ENCODE results near the gene KIF26A.

Gene KIF26A

GRCh38 chr14:104113631-104114420 lies 24.6 kb upstream of the KIF26A start:
- DNase-seq = peak; percentile 29

GRCh38 chr14:104114421-104115130 lies 23.8 kb upstream of the KIF26A start:
- DNase-seq = peak; percentile 30

- no peak for DNase-seq
Measured at GRCh38 chr14:104115131-104115600, 23.2 kb upstream of the KIF26A start.

- DNase-seq = no peak
Measured at GRCh38 chr14:104115691-104116287, 22.6 kb upstream of the KIF26A start.

GRCh38 chr14:104116288-104116755 lies 22.1 kb upstream of the KIF26A start:
- peak; percentile 23 for DNase-seq

- DNase-seq = peak; percentile 33
Measured at GRCh38 chr14:104116756-104117340, 21.5 kb upstream of the KIF26A start.

- peak; percentile 23 for DNase-seq
Measured at GRCh38 chr14:104117341-104118005, 20.9 kb upstream of the KIF26A start.

GRCh38 chr14:104118006-104118844 lies 20.2 kb upstream of the KIF26A start:
- peak; percentile 27 for DNase-seq

- DNase-seq = peak; percentile 24
Measured at GRCh38 chr14:104119119-104119487, 19.3 kb upstream of the KIF26A start.

GRCh38 chr14:104119488-104120251 lies 18.7 kb upstream of the KIF26A start:
- DNase-seq = no peak

GRCh38 chr14:104120281-104120741 lies 18.1 kb upstream of the KIF26A start:
- no peak for DNase-seq

- no peak for DNase-seq
Measured at GRCh38 chr14:104121142-104121541, 17.2 kb upstream of the KIF26A start.

GRCh38 chr14:104123879-104124278 lies 14.5 kb upstream of the KIF26A start:
- no peak for DNase-seq

- no peak for DNase-seq
Measured at GRCh38 chr14:104125011-104125410, 13.4 kb upstream of the KIF26A start.

GRCh38 chr14:104126753-104127152 lies 11.6 kb upstream of the KIF26A start:
- DNase-seq = no peak

GRCh38 chr14:104128981-104129380 lies 9.4 kb upstream of the KIF26A start:
- no peak for DNase-seq

GRCh38 chr14:104129556-104129955 lies 8.8 kb upstream of the KIF26A start:
- DNase-seq = no peak

- DNase-seq = peak; percentile 27
Measured at GRCh38 chr14:104130974-104131651, 7.3 kb upstream of the KIF26A start.

GRCh38 chr14:104131968-104132732 lies 6.2 kb upstream of the KIF26A start:
- DNase-seq = peak; percentile 14
